Fibroblast of villous mesenchyme (primary cell): Measurements from ENCODE around the gene SMCHD1. TPM values are rescaled to one million over a fixed set of nuclear protein-coding genes. Genes with fewer than 3 reads are reported as not detected.
"Not testable (repeated sequence)": the region's sequence is repeated elsewhere in the genome, so short reads cannot be mapped to it uniquely, and the experiment has no call there.

Source experiments
- DNase-seq: peaks from one replicate; pipeline ENCODE4 v3.0.0-alpha.2; 2010; ENCODE audit warnings: low read depth
- H3K4me3 ChIP-seq: 2 replicates; pipeline ENCODE4 v1.5.1; 2011; ENCODE audit warnings: low read depth, mild to moderate bottlenecking, low read length
- small RNA-seq: library from RNA; depleted of rRNA; stranded (forward); fragments of <200 nt; gene quantifications from one replicate; pipeline ENCODE3, GENCODE V24; 2012
- total RNA-seq: library from RNA; depleted of rRNA; stranded (reverse); fragments of >200 nt; gene quantifications from 2 replicates; pipeline ENCODE4 v1.2.3, GENCODE V29; 2012
- TF ChIP-seq, protein P1 (sequence below): IDR thresholded peaks from 2 replicates; pipeline ENCODE4 v1.5.1; 2012; ENCODE audit warnings: low read depth, mild to moderate bottlenecking, low read length; ENCODE audit not compliant: insufficient read depth

The SMCHD1 gene
- total RNA-seq, 1 donor, result 104 TPM

DNA sequence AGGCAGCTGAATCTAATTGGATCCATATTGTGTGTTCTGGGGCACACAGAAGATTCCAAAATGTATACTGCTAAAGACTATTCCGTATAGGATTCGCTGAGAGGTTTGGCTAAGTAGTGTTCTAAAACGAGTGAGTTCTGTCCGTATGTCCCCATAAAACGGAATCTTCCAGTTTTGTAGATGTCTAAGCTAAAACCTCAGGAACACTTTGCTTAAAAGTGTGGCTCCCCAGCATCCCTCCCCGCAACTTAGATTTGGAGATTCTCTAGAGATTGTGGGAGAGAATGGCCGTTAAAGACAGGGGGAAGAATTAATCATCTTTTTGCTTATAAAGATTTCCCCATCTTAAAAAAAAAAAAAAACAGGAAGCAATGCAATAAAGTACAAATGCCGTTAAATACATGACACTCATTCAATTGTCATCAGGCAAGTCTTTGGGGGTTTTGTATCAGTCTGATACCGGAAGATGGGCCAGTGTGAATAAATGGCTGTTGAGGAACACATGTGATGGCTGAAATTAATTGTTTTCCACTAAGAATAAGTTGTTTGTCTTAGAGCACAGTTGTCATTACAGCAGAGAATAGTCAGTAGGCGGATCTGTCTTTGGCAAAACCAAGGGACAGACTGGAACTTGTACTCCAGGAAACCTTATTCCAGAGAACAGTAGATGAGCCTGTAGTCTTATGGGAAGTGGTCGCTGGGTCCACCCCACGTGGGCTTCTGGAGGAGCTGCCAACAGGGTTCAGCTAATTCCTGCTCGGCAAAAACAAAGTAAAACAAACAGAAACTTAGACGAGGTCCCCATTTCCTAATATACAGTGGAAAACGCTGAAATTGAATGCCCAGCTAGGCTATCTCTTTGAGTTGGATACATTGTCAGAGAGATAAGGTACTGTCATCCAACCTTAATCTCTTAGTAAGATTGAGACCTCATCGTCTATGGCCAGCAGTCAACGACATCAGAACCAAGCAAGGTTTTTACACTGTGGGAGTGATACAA is 193.0 kb downstream of the SMCHD1 start:
- DNase-seq, result peak; percentile 21
- TF ChIP-seq, protein P1, sequence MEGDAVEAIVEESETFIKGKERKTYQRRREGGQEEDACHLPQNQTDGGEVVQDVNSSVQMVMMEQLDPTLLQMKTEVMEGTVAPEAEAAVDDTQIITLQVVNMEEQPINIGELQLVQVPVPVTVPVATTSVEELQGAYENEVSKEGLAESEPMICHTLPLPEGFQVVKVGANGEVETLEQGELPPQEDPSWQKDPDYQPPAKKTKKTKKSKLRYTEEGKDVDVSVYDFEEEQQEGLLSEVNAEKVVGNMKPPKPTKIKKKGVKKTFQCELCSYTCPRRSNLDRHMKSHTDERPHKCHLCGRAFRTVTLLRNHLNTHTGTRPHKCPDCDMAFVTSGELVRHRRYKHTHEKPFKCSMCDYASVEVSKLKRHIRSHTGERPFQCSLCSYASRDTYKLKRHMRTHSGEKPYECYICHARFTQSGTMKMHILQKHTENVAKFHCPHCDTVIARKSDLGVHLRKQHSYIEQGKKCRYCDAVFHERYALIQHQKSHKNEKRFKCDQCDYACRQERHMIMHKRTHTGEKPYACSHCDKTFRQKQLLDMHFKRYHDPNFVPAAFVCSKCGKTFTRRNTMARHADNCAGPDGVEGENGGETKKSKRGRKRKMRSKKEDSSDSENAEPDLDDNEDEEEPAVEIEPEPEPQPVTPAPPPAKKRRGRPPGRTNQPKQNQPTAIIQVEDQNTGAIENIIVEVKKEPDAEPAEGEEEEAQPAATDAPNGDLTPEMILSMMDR, result no peak
- H3K4me3 ChIP-seq, result peak overlapping the region; percentile 55

DNA sequence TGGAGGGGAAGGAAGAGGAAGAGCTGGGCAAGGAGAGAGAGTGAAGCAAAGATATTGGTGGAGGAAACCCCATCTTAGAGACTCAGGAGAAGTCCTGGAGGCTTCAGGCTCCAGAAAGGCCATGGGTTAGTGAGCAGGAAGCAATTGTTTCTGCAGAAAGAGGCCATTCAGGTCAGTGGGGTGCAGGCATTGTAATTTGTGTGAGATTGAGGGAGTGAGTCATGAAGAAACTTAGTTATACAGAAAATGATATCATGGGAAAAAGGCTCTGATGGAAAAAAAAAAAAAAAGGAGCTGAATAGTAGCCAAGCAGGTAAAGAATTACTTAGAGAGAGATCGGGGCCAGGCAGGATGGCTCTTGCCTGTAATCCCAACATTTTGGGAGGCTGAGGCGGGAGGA is 195.3 kb downstream of the SMCHD1 start:
- DNase-seq, result no peak
- no peak overlapping the region for H3K4me3 ChIP-seq
- TF ChIP-seq, protein P1, result no peak

DNA sequence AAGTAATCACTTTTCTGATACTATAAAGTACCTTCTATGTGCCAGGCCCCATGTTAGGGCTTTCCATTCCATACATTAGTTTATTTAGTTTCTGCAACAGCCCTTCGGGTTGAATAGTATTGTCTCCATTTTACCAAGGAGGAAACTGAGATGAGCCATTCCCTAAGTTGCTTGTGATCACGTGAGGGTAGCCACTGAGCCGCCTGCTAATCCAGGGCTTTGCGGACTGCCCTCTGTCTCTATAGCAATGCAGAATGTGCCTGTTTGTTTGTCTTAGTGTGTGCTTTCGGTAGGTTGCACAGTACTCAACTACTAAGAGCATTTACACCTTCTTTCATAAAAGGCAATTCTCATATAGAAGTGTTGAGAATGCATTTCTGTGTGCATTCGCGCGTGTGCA is 196.2 kb downstream of the SMCHD1 start:
- no peak overlapping the region for H3K4me3 ChIP-seq
- peak; percentile 51 for DNase-seq
- TF ChIP-seq, protein P1, result no peak

DNA sequence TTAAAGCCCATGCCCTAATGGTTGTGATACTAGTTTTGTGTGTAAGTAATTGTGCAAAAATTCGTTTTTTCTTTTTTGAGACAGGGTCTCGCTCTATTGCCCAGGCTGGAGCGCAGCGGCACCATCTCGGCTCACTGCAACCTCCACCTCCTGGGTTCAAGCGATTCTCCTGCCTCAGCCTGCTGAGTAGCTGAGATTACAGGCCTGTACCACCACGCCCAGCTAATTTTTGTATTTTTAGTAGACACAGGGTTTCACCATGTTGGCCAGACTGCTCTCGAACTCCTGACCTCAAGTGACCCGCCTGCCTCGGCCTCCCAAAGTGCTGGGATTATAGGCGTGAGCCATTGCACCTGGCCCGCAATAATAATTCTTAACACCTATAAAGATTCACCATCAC is 196.9 kb downstream of the SMCHD1 start:
- DNase-seq, H3K4me3 ChIP-seq: not testable (repeated sequence)

DNA sequence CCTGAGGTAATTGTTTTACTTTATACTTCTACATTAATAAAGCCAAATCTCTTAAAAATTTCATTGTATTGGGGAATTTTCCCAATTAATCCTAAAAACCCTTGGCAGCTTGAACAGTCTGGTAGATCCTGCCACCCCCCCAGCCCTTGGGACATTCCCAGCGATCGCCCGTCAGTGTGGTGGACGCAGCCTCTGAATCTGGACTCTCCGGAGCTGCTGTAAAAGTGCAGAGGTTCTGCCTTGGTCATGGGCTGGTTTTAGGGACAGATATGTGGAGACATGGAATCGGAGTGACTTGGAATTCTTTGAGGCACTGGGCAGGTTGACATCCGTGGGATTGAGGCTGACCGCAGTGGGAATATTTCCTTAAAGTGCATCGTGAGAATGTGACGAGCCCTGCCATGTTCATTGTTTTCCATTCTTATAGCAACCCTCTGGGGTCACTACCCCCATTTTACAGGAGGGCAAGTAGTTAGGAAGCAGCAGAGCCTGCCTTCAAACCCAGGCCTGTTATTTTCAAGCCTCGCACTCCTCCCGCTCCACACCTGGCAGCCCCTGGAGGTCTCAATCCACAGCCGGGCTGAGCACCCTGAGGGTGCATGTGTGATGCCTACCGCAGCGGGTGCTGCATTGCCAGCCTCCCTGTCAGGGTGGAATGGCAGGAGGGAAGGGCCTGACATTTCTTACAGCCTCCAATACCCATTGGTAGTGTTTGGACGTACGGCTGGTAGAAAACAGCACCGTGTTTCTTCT is 197.8 kb downstream of the SMCHD1 start:
- no peak for DNase-seq
- TF ChIP-seq, protein P1, result no peak
- no peak overlapping the region for H3K4me3 ChIP-seq

DNA sequence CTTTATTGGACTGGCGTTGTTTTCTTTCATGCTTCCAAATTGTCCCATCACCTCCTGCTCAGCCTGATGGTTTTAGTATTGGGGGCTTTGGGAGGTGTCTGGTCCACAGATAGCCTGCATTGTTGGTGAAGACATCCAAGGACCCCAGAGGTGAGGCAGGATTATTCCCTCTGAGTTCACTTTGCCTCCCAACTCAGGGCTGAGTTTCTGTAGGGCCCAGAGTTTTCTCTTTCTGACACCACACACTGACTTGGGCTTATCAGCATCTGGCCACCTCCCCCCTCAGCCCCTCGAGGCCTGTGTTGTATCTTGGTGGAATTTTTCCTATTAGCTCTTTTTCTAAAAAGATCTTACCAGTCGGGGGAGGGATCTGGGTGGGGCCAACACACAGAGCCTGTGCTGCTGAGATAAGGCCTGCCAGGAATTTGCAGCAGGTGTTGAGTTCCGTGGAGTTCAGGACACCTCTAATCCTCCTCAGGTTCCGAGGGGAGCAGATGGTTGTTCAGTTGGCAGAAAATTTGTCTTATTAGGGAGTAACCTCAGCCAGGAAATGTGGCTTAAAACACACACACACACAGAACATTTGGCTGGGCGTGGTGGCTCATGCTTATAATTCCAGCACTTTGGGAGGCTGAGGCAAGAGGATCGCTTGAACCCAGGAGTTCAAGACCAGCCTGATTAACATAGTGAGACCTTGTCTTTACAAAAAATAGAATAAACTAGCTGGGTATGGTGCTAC is 198.6 kb downstream of the SMCHD1 start:
- DNase-seq, result peak; percentile 24
- TF ChIP-seq, protein P1, result no peak
- H3K4me3 ChIP-seq, result no peak overlapping the region

Small RNA genes within 50 kb of the gene (small RNA-seq; reads per million reads assigned to genes)
- not detected for gene RF00019
- not detected for gene RNU6-340P

Other genes with a start within 250 kb of the SMCHD1 start
- 8.7 and 15.1 TPM in 2 replicates for gene METTL4, start 84.2 kb upstream of the SMCHD1 start, total RNA-seq
- 13.2 and 25.5 TPM in 2 replicates for gene NDC80, start 84.2 kb upstream of the SMCHD1 start, total RNA-seq
- gene EMILIN2, start 191.3 kb downstream of the SMCHD1 start, total RNA-seq, result 16.4 and 24.8 TPM in 2 replicates